Esophagus mucosa (tissue), 1 donor: ENCODE data around the gene MTMR8. TPM values are rescaled to one million over a fixed set of nuclear protein-coding genes. Genes with fewer than 3 reads are reported as not detected.

Experiments used
- ATAC-seq: fragments of 200-7000 bp; cut with Tn5 transposase; one replicate; pipeline ENCODE4 v1.9.1; 2020
- total RNA-seq: library from RNA; stranded (reverse); gene quantifications from one replicate; pipeline ENCODE4 v1.2.4, GENCODE V29; 2023
- donor health status: DM: yes; HTN: yes; CAD: no.

MTMR8 gene
- total RNA-seq, 1 donor from 2014 or later: 2.1 TPM

DNA sequence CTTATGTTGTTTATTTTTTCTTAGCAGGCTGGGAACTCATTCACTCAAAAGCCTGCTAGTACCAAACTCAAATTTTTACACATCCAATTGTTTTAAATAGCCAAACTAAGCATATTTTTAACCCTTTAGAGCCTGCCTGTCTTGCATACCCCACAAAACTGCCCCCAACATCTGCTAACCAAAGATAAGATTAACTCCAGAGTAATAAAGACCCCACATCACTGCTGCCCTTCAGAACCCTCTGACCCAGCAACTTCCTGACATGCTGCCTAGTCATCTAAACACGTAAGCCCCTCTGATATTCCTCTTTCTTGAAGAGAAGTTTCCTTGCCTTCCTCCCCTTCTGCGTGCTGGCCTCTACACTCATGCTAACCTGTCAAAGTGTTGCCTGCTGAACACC is 104.1 kb downstream of the MTMR8 start:
- no peak for ATAC-seq

DNA sequence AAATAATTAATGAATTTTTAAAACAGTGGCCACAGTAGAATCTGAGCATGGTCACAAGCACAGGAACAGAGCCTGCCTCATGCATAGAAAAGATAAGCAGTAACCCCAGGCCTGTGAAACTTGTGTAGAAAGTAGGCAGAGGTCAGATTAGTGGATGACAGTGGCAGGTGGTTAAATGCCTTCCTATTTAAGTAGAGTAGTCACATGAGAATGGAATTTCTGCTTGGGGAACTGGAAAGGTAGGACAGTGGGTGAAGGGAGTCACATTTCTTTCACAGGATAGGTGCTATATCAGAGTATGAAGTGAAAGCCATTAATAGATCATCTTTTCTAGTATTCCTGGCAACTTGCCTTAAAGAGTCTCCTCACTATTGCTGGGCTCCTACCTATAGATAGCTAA is 130.0 kb downstream of the MTMR8 start:
- ATAC-seq: no peak

DNA sequence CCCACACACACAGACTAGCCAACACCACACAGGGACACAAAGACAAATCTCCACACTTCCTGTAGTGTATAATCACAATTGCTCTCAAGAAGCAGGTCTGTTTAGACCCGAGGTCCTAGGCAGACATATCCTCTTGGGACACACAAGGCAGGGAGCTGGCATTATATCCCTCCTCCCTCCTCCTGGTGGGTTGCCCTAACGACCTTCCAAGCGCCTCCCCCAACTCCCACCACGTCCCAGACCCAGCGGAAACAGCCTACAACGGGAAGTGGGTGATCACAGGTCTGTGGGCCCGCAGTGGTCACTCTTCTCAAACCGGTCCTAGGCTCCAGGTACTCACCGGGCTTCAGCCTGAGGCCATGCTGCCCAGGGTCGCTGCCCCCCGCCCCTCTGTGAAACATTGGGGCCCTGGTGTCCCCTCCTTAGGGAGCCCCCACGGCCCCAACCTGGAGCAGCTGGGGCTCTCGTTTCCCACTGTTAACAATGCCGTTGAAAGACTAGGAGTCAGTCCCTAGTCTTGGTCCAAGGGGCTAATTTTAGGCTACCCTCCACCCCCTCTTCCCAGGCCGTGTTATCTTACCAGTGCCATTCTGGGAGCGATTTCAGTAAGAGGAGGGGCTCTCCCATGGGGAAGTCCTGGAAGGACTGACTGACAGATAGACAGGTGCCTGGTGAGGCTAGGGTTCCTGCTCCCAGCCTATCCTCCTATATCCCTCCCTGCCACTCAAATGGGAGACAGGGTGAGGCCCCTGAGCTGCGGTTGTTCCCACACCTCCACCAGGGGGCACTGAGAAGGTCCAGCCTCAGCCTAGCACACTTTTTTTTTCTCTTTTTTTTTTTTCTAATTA is 164.9 kb downstream of the MTMR8 start, which contains the start of gene ASB12:
Gene ASB12 (minus strand): TSS at position 485 of the 848 bp plus-strand sequence. CDS start 4,957 bp downstream, outside the sequence.
- no peak for ATAC-seq

- no peak for ATAC-seq
These were observed 166.1 kb downstream of the MTMR8 start for GRCh38 chrX:64229154-64229553.

Other genes with a start within 250 kb of the MTMR8 start
- 3.6 TPM for gene AMER1, start 189.7 kb downstream of the MTMR8 start, total RNA-seq
- gene ASB12, start 164.8 kb downstream of the MTMR8 start, total RNA-seq: not detected